HPDE6-E6E7 (cell line): ENCODE results near the gene VDR.
"Not testable (repeated sequence)": the region's sequence is repeated elsewhere in the genome, so short reads cannot be mapped to it uniquely, and the experiment has no call there.

Experiments
- DNase-seq: peaks from one replicate; pipeline ENCODE4 v3.0.0; 2011; ENCODE audit warnings: missing footprints; ENCODE audit errors: extremely low spot score

The VDR gene

GRCh38 chr12:47848853-47849252, 55.9 kb downstream of the VDR start:
- DNase-seq = peak; percentile 66

GRCh38 chr12:47846294-47846996, 58.3 kb downstream of the VDR start:
- DNase-seq = no peak

GRCh38 chr12:47845081-47845480, 59.7 kb downstream of the VDR start:
- DNase-seq = no peak

- no peak for DNase-seq
Observed at GRCh38 chr12:47844264-47845019, 60.4 kb downstream of the VDR start.

- DNase-seq = no peak
Observed at GRCh38 chr12:47843226-47843980, 61.4 kb downstream of the VDR start.

GRCh38 chr12:47842543-47842942, 62.3 kb downstream of the VDR start:
- DNase-seq = not testable (repeated sequence)

- no peak for DNase-seq
Observed at GRCh38 chr12:47841910-47842309, 62.9 kb downstream of the VDR start.

GRCh38 chr12:47841501-47841900, 63.3 kb downstream of the VDR start:
- DNase-seq = no peak

GRCh38 chr12:47840571-47840970, 64.2 kb downstream of the VDR start:
- DNase-seq = no peak

GRCh38 chr12:47839214-47839876, 65.4 kb downstream of the VDR start:
- no peak for DNase-seq

GRCh38 chr12:47838286-47838931, 66.4 kb downstream of the VDR start:
- no peak for DNase-seq

GRCh38 chr12:47837190-47838171, 67.3 kb downstream of the VDR start:
- no peak for DNase-seq

- DNase-seq = no peak
Observed at GRCh38 chr12:47835831-47836155, 69.0 kb downstream of the VDR start.

- no peak for DNase-seq
Observed at GRCh38 chr12:47835006-47835830, 69.6 kb downstream of the VDR start.

- DNase-seq = no peak
Observed at GRCh38 chr12:47834199-47834903, 70.4 kb downstream of the VDR start.

GRCh38 chr12:47833591-47834012, 71.2 kb downstream of the VDR start:
- DNase-seq = no peak

- DNase-seq = no peak
Observed at GRCh38 chr12:47832263-47832933, 72.4 kb downstream of the VDR start.

GRCh38 chr12:47829584-47829983, 75.2 kb downstream of the VDR start:
- no peak for DNase-seq
